ENCODE measurements around the gene ALCAM.

Gene ALCAM

DNA sequence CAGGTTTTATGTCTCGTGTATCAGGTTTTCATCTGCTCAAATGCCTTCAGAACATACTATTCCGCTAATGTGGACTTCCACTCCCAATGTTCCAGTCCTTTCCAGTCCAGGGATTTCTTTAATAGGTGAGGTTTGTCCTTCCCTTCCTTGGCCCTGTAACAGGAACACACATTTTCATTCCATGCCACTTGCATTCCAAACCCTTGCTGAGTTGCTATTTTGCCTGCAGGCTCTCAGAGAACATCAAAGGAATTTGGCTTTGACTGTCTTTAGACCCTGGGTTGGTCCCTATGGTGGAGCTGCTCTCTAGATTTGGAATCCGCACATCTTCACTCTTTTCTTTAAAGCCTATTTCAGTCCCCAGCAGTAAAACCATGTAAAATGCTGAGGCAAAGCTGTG is 12.3 kb upstream of the ALCAM start:
- no peak for DNase-seq (ENCODE audit: low read depth)
- TF ChIP-seq, protein P1, sequence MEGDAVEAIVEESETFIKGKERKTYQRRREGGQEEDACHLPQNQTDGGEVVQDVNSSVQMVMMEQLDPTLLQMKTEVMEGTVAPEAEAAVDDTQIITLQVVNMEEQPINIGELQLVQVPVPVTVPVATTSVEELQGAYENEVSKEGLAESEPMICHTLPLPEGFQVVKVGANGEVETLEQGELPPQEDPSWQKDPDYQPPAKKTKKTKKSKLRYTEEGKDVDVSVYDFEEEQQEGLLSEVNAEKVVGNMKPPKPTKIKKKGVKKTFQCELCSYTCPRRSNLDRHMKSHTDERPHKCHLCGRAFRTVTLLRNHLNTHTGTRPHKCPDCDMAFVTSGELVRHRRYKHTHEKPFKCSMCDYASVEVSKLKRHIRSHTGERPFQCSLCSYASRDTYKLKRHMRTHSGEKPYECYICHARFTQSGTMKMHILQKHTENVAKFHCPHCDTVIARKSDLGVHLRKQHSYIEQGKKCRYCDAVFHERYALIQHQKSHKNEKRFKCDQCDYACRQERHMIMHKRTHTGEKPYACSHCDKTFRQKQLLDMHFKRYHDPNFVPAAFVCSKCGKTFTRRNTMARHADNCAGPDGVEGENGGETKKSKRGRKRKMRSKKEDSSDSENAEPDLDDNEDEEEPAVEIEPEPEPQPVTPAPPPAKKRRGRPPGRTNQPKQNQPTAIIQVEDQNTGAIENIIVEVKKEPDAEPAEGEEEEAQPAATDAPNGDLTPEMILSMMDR (conservative IDR thresholded peaks at IDR 0.05; ENCODE audit: control insufficient read depth, insufficient read depth, low read depth, low read length) = no peak
- H3K4me3 ChIP-seq (ENCODE audit: control insufficient read depth, low read depth, low read length) = peak overlapping the region; percentile 15

DNA sequence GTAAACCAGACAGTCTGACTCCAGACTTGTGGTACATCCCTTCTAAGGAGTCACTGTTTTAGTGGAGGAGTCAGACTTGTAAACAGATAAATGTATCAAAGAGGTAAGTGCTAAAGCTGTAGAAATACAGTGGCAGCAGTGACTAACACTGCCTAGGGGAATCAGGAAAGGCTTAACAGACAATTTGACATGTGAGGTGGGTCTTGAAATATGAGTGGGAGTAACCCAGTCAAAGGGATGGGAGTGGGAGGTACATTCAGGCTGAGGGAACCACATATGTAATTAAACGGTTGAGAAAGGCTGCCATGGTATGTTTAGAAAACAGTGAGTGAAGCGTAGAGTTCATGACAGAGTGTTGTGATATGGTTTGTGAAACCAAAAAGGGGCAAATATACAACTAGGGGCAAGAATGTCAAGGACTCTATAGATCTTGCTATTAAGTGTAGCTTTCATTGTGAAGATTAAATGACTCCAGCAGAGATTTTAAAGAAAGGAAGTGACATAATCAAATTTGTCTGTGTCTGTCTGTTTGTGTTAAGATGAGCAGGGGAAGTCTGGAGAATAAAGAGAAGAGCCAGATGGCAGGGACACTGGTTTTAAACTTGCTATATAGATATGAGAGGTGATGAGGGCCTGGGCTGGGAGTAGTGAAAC is 11.2 kb upstream of the ALCAM start:
- no peak overlapping the region for H3K4me3 ChIP-seq (ENCODE audit: control insufficient read depth, low read depth, low read length)
- DNase-seq (ENCODE audit: low read depth) = peak; percentile 34
- TF ChIP-seq, protein P1 (conservative IDR thresholded peaks at IDR 0.05; ENCODE audit: control insufficient read depth, insufficient read depth, low read depth, low read length) = no peak

DNA sequence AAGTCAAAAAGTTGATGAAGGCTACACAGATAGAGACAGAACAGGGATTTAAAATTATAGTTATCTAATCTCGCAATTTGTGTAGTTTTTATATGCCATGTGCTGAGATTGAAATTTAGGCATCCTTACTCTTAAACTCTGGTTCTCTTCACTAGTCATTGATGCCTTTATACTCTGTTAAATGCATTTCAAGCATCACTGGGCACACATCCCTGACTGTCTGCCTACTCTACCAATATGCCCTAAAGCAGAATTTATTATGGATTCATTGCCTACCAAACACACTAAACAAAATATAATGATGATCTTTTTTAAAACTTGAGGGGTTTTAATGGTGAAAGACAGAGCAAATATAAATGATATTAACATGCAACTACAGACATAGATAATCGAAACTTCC is 10.3 kb upstream of the ALCAM start:
- TF ChIP-seq, protein P1 (conservative IDR thresholded peaks at IDR 0.05; ENCODE audit: control insufficient read depth, insufficient read depth, low read depth, low read length) = no peak
- no peak for DNase-seq (ENCODE audit: low read depth)
- no peak overlapping the region for H3K4me3 ChIP-seq (ENCODE audit: control insufficient read depth, low read depth, low read length)

DNA sequence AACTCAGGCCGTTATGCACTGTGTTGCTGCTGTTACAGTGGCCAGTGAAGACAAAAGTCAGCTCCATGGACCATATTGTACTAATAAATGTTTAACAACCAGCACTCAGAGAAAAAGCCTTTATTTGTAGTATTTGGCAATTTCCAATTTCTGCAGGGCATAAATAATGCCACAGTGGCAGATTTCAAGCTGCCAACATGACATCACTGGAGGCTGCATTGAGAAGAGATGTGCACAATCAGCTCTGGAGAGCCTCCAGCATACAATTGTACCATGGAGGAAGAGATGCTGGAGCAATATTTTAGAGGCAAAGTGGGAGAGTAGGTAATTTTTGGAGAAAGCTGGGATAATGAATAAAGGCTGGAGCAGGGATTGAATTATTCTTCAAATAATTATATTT is 9.7 kb upstream of the ALCAM start:
- TF ChIP-seq, protein P1 (conservative IDR thresholded peaks at IDR 0.05; ENCODE audit: control insufficient read depth, insufficient read depth, low read depth, low read length) = no peak
- DNase-seq (ENCODE audit: low read depth) = no peak
- H3K4me3 ChIP-seq (ENCODE audit: control insufficient read depth, low read depth, low read length) = no peak overlapping the region

DNA sequence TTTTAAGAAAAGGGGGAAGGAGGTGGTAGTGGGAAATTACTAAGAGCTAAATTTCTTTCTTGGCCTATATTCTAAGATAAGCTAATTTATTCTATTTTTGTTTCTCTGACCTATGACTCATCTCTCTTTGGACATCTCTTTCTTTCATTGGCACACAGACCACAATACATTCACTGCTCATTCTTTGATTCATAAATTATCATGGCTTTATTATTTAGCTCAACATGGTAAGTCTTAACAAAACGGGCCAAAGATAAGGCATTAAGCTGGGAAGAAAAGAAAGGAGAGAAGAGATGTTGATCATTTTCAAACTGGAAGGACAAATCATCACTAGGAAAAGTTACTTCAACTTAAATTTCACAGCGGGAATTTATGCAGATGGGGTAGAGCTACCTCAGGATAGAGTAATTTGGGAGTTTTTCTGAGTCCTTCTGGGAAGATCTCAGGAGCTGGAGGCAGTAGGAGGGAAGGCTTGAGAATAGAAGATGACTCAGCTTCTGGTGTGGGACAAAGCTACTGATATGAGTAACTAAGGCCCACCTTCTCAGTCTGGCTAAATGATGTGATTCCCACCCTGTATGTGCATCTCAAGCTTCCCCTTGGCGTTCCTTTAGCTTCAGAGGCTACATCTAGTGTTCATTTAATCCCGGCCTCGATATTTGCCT is 7.5 kb upstream of the ALCAM start:
- no peak overlapping the region for H3K4me3 ChIP-seq (ENCODE audit: control insufficient read depth, low read depth, low read length)
- DNase-seq (ENCODE audit: low read depth) = peak; percentile 86
- TF ChIP-seq, protein P1 (conservative IDR thresholded peaks at IDR 0.05; ENCODE audit: control insufficient read depth, insufficient read depth, low read depth, low read length) = no peak

DNA sequence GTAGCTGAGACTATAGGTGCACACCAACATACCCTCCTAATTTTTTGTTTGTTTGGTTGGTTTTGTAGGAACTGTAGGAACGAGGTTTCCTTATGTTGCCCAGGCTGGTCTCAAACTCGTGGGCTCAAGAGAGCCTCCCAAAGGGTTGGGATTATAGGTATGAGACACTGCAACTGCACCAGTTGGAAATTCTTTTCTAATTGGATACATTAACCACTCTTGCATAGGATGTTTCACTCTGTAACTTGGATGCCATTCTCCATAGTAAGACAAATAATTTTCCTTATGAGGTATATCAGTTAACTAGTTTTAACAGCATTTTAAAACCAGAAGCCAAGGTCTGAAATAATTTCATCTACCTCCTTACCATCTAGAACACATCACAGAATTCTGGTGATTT is 6.7 kb upstream of the ALCAM start:
- TF ChIP-seq, protein P1 (conservative IDR thresholded peaks at IDR 0.05; ENCODE audit: control insufficient read depth, insufficient read depth, low read depth, low read length) = no peak
- H3K4me3 ChIP-seq (ENCODE audit: control insufficient read depth, low read depth, low read length) = no peak overlapping the region
- no peak for DNase-seq (ENCODE audit: low read depth)
